ENCODE results near the gene TRMO.

DNA sequence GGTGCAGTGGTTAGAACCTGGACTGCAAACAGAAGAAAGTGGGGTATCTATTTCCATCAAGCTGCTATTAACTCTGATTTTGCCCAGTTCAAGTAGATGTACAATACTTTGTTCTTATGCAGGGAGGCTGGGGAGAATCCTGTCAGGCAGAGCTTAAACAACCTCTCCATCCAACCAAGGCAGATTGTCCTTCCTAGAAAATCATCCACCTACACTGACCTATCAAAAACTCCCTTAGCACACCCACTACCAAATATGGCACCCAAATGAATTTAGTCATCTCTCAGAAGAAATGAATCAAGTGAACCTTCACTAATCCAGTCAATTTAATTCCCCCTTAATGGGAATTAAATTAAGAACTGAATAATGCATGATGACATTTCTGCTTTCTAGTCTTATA, 34.0 kb upstream of the TRMO start:
- no peak for TF ChIP-seq MTF1 (CRISPR knock-in tag; IDR thresholded peaks at IDR 0.05; ENCODE audit: borderline replicate concordance)
- TF ChIP-seq RCOR1 (IDR thresholded peaks at IDR 0.05; ENCODE audit: borderline replicate concordance in 1 of 2, low read depth in 2 of 2, low read length in 2 of 2), result no peak
- no peak for TF ChIP-seq FOSL1 (tag; conservative IDR thresholded peaks at IDR 0.05)
- no peak for TF ChIP-seq POLR2A (conservative IDR thresholded peaks at IDR 0.05)
